ENCODE data around the gene TMEM52.
"Not testable (repeated sequence)": the region's sequence is repeated elsewhere in the genome, so short reads cannot be mapped to it uniquely, and the experiment has no call there.

Gene TMEM52

GRCh38 chr1:1945782-1946393 is 26.8 kb upstream of the TMEM52 start:
- no peak for FAIRE-seq

GRCh38 chr1:1943834-1944570 is 24.9 kb upstream of the TMEM52 start:
- no peak for FAIRE-seq

- FAIRE-seq = no peak
These were observed 23.9 kb upstream of the TMEM52 start for GRCh38 chr1:1942753-1943656.

DNA sequence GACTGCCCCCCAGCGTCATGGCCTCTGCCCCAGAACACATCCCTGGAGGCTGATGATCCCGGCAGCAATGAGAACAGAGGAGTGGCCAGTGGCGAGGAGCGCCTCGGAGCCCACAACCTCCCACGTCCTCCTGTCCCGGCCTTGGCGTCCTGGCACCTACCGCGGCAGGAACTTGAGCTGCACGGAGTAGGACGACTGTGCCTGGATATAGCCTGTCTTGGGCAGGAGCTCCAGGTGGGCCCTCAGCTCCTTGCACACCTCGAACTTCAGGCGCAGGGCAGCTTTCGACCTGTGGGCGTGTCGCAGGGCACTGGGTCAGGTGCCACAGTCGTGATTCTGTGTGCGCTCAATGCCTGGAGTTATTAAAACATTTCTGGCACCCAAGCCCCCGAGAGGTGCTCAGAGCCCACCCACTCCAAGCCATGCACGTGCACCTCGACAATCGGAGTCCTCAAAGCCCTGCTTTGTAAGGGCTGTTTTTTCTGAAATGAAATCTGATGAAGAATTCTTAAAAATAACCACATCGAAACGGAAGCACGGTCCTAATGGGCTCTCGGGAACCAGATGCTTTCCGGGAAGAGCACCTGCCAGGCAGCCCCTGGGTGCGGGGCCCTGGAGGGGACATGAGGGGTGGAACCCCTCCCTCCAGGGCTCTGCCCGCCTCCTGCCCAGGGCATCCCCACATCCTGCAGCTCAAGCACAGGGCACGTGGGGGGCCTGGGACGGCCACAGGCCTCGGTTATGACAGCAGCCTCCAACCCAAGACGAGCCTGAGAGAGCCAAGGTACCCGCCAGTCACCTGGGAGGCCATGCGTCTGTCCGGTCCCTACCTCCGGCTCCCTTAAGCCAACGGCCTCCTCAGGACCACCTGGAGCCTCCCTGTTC is 23.0 kb upstream of the TMEM52 start:
- FAIRE-seq = no peak

DNA sequence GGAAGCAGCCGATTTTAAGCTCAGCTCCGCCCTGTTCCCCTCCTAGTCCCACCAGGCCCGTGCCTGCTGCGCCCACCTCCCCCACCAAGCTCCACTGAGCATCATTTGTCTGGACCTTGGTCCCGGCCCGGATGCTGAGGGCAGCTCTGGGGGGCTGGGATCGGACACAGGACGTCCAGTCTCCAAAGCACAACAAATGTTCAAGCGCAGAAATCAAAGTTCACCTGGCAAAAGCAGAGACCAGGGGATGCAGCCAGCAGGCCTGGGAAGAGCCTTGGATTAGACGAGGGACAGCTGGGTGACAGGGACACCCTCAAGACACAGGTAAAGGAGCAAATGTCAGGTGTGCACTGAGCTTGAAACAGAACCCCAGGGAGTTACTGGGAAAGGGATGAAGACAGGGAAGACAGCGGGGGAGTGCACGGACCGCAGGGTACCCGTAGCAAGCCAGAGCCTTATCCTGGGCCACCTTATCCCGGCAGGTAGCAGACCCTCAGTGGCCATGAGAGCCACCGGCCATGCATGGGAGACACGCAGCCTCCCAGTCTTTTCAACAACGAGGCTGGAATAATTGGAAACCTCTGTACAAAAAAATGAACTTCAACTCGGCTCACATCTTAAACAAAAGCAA is 22.2 kb upstream of the TMEM52 start:
- no peak for FAIRE-seq

DNA sequence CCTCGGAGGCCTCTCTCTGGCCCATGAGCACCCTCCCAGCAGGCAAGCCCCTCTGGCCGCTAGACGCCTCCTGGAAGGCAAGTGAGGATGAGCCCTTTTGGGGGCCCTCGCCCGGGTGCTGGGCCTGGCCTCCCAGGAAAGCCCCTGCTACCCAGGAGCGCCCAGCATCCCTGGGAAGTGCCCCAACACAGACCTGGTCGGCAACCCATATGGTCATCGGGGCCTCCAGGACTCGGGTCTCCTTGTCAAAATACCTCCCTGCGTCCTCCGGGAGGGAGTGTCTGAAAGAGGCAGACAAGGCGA is 21.0 kb upstream of the TMEM52 start:
- FAIRE-seq = no peak

- FAIRE-seq = no peak
These were observed 20.4 kb upstream of the TMEM52 start for GRCh38 chr1:1939296-1940122.

- FAIRE-seq = no peak
These were observed 19.7 kb upstream of the TMEM52 start for GRCh38 chr1:1938613-1939295.

GRCh38 chr1:1938276-1938573 is 19.1 kb upstream of the TMEM52 start:
- no peak for FAIRE-seq

DNA sequence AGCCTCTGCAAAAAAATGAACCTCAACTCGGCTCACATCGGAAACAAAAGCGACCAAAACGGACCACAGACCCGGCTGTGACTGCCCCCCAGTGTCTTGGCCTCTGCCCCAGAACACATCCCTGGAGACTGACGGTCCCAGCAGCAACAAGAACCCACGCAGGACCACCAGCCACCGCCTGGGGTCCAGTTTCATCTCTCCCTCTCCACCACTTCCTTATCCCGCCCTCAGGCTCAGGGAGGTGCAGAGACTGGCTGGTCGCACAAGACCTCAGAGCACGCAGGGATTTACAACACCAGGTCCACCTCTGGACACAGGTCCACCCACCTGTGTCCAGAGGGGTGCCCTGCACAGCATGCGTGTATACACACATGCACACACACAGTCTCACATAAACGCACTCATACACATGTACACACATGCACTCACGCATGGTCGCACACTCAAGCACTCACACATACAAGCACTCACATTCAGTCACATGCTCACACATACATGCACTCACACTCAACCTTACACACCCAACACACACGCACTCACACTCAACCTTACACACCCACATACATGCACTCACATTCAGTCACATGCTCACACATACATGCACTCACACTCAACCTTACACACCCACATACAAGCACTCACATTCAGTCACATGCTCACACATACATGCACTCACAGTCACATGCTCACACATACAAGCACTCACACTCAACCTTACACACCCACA is 18.6 kb upstream of the TMEM52 start:
- no peak for FAIRE-seq

- FAIRE-seq = no peak
These were observed 18.0 kb upstream of the TMEM52 start for GRCh38 chr1:1937061-1937460.

DNA sequence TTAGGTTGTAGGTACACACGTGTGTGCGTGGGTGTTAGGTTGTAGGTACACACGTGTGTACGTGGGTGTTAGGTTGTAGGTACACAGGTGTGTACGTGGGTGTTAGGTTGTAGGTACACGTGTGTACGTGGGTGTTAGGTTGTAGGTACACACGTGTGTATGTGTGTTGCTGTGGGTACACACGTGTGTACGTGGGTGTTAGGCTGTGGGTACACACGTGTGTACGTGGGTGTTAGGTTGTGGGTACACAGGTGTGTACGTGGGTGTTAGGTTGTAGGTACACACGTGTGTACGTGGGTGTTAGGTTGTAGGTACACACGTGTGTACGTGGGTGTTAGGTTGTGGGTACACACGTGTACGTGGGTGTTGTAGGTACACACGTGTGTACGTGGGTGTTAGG is 15.8 kb upstream of the TMEM52 start:
- FAIRE-seq = not testable (repeated sequence)

DNA sequence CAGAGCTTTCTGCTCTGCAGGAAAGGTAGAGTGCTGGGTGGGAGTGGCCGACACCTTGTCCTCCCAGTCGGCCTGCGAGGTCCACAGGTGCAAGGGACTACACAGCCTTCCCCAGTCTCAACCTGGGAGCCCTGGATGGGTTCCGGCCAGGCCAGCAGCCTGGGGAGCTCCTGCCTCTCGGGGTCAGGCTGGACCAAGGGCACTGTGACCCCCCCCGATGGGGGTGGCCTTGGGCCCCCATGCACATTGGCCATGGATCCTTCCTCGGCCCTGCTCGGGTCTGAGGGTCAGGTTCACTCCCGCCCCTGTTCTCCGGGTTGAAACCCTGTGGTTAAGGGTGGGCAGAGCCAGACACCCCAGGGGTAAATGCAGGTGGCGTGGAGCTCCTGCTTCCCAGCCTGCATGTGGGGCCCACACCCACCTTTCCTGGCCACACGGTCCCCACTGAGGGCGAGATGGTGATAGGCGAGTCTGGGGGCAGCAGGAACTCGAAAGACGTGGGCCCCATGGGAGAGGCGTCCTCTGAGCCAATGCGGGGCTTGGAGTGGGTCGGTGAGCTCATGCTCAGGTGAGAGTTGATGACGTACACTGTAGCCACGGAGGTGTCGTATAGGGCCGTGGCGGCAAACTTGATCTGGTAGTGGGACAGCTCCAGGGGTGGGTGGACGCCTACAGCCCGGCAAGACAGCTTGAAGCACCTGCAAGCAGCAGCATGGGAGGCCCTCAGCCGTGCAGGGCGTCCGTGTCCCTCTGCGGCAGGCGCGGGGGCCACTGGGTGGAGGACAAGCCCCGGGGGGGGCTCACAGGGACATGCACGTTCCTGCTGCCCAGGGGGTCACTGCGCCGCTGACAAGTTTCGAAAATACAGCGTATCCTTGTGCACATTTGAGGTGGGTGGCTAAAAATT is 10.8 kb upstream of the TMEM52 start:
- FAIRE-seq = no peak

DNA sequence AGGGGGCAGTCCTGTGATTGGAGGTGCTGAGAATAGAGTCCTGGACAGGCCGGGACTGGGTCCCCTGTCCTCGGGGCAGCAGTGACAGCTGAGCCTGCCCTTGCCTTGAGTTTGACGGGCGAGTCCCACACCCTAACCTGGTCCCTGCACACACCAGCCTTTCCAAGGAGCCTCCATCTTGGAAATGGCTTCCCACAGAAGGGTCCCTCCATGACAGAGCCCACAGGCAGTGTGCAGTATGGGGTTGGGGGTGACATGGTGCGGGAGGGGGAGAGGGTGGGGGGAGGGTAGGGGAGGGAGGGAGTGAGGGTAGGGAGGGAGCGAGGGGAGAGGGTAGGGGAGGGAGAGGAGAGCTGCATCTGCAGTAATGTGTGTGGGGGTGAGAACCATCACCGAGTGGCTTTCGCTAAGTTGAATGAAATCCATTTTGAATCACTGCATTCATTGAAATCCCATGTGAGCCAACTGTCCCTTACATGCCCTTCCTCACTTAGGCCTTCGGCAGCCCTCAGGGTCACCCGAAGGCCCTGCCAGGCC is 10.1 kb upstream of the TMEM52 start:
- no peak for FAIRE-seq

DNA sequence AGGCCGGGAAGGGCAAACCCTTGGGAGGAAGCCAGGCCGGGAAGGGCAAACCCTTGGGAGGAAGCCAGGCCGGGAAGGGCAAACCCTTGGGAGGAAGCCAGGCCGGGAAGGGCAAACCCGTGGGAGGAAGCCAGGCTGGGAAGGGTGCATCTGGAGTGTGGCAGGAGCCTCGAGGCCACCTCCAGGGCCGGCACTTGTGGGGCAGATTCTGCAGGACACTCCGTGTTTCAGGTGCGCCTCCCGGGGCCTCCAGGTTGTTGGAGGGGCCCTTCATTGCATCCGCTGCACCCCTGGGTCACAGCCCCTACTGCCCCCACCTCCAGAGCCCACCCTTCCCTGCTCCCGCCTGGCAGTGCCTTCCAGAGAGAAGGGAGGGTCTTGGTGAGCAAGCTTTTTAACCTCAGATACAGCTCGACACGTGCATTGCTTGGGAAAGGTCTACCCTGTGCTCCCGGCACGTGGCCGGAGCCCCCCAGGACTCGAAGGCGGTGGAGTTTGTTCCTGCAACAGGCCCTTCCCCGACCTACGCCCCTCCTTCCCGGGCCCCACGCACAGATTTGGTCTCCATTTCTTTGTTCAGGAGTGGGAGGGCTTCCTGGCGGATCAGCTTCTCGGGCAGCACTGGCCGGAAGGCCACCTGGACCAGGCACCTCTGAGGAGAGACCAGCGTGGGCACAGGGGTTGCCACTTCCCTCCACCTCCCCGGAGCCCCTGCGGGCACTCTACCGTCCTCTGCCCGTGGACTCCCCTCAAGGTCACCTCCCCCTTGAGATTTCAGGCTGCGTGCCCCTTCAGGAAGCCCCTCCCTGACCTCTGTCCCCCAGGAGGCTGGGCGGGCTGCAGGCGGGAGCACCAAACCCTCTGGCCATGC is 9.4 kb upstream of the TMEM52 start:
- FAIRE-seq = no peak

DNA sequence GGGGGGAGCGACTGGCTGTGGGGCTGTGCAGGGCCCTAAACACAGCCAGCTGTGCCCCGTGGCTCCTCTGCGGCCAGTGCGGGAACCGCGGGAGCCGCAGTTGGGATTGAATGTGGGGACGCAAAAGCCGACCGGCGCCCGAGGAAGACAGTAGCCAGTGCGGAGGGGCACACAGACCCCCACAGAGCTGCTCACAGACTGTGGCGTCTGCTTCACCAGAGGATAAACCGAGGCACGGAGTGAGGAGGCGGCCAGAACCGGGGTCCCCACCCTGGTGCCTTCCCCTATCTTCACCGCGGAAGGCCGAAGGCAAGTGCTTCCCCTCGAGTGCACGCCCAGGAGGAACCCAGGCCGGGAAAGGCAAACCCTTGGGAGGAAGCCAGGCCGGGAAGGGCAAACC is 8.7 kb upstream of the TMEM52 start:
- no peak for FAIRE-seq

GRCh38 chr1:1926886-1927660 is 8.0 kb upstream of the TMEM52 start:
- no peak for FAIRE-seq
